Adipose tissue (tissue), 3 donors: ENCODE results near the gene RPUSD1. TPM values are rescaled to one million over a fixed set of nuclear protein-coding genes. Genes with fewer than 3 reads are reported as not detected.

Experiments
- H3K27ac ChIP-seq: one replicate; pipeline ENCODE4 v1.5.1; 2013; ENCODE audit warnings: low read depth, low read length
- WGBS, 3 donors: extraction: QIAGEN DNeasy Blood & Tissue Kit; methylation state at CpG; one replicate each; pipeline ENCODE4 v1.1.7; 2013; 5-methylcytosine and 5-hydroxymethylcytosine counted together
- polyA plus RNA-seq, 3 donors: library from polyadenylated mRNA; stranded (reverse); fragments of 200-250 nt; gene quantifications; one replicate each; pipeline ENCODE4 v1.2.3, GENCODE V29; 2013
- donor health status: healthy with polysubstance abuse.
- donor health status: Bipolar disorder and iron deficiency.
- donor health status: healthy.

Gene RPUSD1
- polyA plus RNA-seq, 3 donors: 10.5 to 16.7 (median 10.8) TPM

DNA sequence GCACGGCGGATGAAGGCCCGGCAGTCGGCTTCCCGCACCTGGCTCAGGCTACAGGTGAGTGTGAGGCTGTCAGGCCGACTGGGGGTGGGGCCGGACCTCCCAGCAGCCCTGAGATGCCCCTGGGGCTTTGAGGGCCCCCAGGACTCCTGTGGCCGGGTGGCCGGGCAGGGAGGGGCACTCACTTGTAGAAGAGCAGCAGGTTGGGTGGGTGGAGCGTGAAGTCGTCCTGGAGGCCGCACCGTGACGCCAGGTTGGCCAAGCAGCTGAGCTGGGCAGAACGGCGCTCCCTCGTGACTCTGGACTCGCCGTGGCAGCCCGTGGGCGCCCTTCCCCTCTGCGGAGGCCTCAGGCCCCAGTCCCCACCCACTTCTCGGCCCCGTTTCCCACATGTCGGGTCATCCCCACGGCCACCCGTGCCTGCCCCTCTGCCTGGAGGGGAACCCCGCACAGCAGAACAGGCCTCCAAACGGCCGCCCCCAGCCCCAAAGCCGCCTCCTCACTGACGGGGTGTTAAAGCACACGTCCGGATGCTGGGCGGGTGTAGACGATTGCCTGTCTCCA is 12.9 kb downstream of the RPUSD1 start:
- no peak overlapping the region for H3K27ac ChIP-seq
- WGBS, 3 donors: 60 to 79% (median 68%) methylated on average over 22 to 36 of the region's 36 CpGs

DNA sequence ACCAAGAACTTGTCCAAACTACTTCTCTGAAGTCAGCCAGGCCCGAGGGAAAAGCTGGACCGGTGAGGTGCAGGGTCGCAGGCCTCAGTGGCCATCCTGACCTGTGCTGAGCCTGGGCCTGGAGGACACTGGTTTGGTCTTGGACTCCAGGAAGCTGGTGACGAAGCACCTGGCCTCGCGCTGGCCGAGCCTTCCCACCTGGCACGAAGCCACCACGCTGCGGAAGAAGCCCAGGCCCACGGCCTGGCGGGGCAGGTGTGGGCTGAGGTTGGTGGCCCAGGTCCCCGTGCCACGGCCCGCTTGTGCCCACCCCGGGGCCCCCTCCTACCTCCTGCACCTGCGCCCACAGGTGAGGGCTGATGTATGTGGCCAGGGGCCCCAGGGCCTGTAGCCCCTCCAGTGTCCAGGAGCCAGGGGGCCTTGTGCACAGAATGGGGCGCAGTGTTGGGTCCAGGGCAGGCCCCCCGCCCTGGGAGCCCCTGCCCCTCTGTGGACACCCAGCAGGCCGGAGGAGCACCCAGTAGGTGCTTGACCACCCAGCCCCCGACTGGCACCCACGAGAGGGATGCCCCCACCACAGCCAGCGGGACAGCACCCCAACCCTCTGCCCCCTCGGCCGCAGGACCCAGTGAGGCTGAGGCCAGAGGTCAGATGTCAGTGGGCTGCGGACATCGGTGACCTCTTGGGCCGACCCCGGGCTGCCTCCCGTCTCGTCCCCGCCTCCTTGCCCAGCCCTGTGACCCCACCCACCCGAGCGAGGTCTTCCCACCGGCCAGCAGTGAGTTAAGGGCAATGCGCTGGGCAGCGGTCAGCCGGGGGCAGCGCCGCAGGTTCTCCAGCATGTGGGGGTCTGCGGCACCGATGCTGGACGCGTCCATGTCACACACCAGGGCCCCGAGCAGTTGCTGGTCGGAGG is 13.8 kb downstream of the RPUSD1 start:
- 75 to 82% (median 77%) methylated on average over 36 to 46 of the region's 46 CpGs for WGBS, 3 donors
- H3K27ac ChIP-seq: no peak overlapping the region

GRCh38 chr16:772959-773358 is 15.2 kb downstream of the RPUSD1 start:
- no peak overlapping the region for H3K27ac ChIP-seq
- 83 to 86% (median 84%) methylated on average over 18 of the region's 18 CpGs for whole genome bisulfite sequencing, 3 donors

GRCh38 chr16:770411-770810 is 17.8 kb downstream of the RPUSD1 start:
- H3K27ac ChIP-seq: no peak overlapping the region
- 63 to 72% (median 71%) methylated on average over 6 to 13 of the region's 13 CpGs for WGBS, 3 donors

DNA sequence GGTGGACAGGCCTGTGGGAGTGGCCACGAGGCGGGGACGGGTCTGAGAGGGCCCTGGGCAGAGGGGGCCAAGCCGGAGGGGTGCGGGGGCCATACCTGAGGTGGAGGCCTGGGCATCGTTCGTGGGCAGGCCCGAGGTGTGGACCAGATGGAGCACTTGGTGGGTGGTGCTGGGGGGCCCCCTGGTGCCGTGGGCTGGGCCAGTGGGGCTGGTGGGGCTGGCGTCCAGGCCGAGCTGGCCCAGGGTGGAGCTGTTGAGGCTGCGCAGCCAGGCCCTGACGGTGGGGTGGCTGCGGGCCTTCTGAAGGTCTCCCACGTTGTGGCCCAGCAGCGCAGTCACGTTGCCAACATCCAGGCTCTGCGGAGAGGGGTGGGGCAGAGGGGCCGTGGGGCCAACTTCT is 18.2 kb downstream of the RPUSD1 start:
- 66 to 71% (median 68%) methylated on average over 17 to 19 of the region's 19 CpGs for WGBS, 3 donors
- no peak overlapping the region for H3K27ac ChIP-seq

GRCh38 chr16:769184-769784 is 18.9 kb downstream of the RPUSD1 start:
- no peak overlapping the region for H3K27ac ChIP-seq
- 31 to 63% (median 58%) methylated on average over 15 to 20 of the region's 20 CpGs for WGBS, 3 donors

- 62 to 78% (median 72%) methylated on average over 15 to 21 of the region's 21 CpGs for WGBS, 3 donors
- H3K27ac ChIP-seq: no peak overlapping the region
Measured at GRCh38 chr16:768428-768827, 19.8 kb downstream of the RPUSD1 start.

- H3K27ac ChIP-seq: no peak overlapping the region
- 34 to 62% (median 53%) methylated on average over 7 to 20 of the region's 38 CpGs for WGBS, 3 donors
Measured at GRCh38 chr16:767743-768235, 20.4 kb downstream of the RPUSD1 start.

DNA sequence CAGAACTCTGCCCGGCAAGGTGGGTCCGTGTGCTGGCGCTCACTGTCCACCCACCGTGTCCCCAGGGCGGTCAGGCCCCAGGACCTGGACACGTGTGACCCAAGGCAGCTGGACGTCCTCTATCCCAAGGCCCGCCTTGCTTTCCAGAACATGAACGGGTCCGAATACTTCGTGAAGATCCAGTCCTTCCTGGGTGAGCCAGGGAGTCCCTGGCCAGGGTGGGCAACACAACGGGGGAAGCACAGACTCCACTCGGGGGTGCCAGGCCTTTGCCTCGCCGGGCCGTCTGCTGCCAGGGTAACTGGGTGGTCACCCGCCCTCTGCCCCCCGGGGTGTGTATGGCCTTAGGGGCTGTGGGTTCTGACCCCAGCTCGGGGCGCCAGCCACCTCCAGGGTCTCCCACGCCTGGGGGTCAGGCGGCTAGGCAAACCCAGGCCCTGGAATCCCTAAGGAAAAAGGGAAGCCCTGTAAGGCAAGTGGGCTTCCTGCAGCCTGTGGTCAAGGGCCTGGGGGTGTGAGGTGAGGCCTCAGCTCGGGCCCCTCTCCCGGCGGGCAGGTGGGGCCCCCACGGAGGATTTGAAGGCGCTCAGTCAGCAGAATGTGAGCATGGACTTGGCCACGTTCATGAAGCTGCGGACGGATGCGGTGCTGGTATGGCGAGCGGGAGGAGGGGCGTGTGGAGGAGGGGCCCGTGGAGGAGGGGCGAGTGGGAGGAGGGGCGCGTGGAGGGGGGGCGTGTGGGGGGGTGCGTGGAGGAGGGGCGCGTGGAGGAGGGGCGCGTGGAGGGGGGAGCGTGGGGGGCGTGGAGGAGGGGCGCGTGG is 21.2 kb downstream of the RPUSD1 start:
- no peak overlapping the region for H3K27ac ChIP-seq
- 60 to 66% (median 64%) methylated on average over 32 to 37 of the region's 48 CpGs for whole genome bisulfite sequencing, 3 donors

DNA sequence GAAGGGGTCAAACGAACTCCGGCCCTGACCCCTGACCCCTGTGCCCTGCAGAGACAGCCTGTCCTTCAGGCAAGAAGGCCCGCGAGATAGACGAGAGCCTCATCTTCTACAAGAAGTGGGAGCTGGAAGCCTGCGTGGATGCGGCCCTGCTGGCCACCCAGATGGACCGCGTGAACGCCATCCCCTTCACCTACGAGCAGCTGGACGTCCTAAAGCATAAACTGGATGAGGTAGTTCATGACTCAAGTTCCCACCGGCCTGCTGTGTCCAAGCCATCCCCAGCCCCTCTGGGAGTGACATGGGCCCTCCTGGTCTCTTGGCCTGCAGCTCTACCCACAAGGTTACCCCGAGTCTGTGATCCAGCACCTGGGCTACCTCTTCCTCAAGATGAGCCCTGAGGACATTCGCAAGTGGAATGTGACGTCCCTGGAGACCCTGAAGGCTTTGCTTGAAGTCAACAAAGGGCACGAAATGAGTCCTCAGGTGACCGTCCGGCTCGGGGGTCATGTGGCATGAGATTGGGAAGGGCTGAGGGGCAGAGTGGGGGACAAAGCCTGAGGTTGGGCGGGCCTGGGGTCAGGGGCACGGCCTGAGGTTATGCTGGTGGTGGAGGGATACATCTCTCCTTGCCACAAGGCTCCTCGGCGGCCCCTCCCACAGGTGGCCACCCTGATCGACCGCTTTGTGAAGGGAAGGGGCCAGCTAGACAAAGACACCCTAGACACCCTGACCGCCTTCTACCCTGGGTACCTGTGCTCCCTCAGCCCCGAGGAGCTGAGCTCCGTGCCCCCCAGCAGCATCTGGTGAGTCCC is 22.0 kb downstream of the RPUSD1 start:
- 78 to 87% (median 83%) methylated on average over 29 of the region's 29 CpGs for WGBS, 3 donors
- H3K27ac ChIP-seq: no peak overlapping the region

DNA sequence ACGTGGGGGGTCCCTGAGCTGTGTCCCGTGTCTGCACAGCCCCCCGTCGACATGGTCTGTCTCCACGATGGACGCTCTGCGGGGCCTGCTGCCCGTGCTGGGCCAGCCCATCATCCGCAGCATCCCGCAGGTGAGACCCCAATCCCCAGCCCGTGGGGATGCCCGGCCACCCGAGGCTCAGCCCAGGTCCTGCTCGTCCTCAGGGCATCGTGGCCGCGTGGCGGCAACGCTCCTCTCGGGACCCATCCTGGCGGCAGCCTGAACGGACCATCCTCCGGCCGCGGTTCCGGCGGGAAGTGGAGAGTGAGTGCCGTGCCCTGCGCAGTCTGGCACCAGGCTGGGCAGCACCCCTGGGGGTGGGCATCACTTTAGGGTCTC is 22.7 kb downstream of the RPUSD1 start:
- no peak overlapping the region for H3K27ac ChIP-seq
- WGBS, 3 donors: 88 to 93% (median 93%) methylated on average over 25 to 29 of the region's 29 CpGs

- H3K27ac ChIP-seq: no peak overlapping the region
- 79 to 83% (median 82%) methylated on average over 35 to 38 of the region's 38 CpGs for WGBS, 3 donors
Measured at GRCh38 chr16:764848-765487, 23.2 kb downstream of the RPUSD1 start.

GRCh38 chr16:764184-764750 is 23.9 kb downstream of the RPUSD1 start:
- H3K27ac ChIP-seq: no peak overlapping the region
- WGBS, 3 donors: 66 to 69% (median 67%) methylated on average over 17 to 20 of the region's 20 CpGs

DNA sequence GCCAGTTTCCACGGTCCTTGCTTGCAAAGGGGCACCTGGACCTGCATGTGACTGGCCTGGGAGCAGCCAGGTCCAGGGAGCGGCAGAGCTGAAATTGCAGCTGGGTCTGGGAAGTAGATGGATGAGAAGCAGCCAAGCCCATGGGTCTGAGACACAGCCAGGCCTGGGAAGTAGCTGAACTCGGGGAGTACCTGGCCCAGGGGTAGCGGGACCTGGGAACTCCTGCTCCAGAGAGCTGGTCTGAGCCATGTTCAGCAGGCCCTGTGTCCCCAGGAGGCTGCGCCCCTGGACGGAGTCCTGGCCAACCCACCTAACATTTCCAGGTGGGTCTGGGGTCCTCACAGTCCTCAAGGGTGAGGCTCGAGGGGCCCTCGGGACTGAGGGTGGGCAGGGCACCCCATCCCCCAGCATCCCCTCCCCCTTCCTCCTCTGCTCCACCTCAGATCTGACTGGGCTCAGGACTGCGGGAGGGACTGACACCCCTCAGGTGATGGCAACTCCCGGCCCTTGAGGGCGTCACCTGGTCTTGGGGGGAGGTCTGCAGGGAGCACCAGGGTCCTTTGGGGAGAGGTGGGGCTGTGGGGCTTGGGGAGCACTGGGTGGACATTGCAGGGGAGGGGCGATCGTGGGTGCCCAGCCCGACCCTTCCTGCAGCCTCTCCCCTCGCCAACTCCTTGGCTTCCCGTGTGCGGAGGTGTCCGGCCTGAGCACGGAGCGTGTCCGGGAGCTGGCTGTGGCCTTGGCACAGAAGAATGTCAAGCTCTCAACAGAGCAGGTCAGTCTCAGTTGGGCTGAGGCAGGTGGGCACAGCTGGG is 24.6 kb downstream of the RPUSD1 start:
- 68 to 77% (median 76%) methylated on average over 16 to 21 of the region's 21 CpGs for WGBS, 3 donors
- no peak overlapping the region for H3K27ac ChIP-seq

DNA sequence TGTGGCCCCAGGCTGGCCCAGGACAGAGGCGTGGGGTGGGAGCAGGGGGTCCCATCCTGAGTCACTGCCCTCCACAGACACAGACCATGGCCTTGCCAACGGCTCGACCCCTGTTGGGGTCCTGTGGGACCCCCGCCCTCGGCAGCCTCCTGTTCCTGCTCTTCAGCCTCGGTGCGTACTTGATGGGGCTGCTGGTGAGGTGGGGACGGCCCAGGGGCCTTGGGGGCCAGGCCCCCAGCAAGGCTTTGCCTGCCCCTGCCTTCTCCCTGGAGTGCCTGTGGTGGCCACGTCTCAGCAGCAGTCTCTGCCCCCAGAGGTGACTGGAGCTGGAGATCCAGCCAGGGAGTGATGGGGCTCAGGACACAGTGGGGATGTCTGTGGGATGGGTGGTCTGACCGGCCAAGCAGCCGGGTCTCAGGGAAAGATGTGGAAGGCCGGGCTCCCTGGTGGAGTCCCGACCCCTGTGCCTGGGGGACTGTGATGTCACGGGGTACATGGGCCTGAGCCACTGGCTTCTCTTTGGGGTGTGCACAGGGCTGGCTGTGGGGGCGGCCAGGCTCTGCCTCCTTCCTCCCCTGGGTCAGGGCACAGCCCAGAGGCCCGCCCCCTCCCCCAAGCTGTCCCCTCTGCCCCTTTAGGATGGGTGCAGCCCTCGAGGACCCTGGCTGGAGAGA is 25.4 kb downstream of the RPUSD1 start:
- H3K27ac ChIP-seq: no peak overlapping the region
- 60 to 78% (median 72%) methylated on average over 12 to 17 of the region's 17 CpGs for WGBS, 3 donors
